Keratinocyte (primary cell): ENCODE data around the gene EBNA1BP2.

Experiments used
- CTCF ChIP-seq, 3 experiments: IDR thresholded peaks in 1 of 3; conservative IDR thresholded peaks in 1 of 3; optimal IDR thresholded peaks in 1 of 3; 2 replicates in 2 of 3; 3 replicates in 1 of 3; pipeline versions ENCODE3 to v1.5.1; 2011; ENCODE audit warnings: low read length in 3 of 3, mild to moderate bottlenecking in 3 of 3, moderate library complexity in 2 of 3, control low read depth in 1 of 3, inconsistent platforms in 1 of 3; ENCODE audit not compliant: insufficient read depth in 2 of 3; ENCODE audit errors: extremely low read depth in 1 of 3
- EZH2 ChIP-seq: IDR thresholded peaks from one replicate; pipeline ENCODE4 v1.6.1; 2012; ENCODE audit warnings: inconsistent platforms, mild to moderate bottlenecking, low read length, moderate library complexity

GRCh38 chr1:43156026-43156425 is 16.1 kb downstream of the EBNA1BP2 start:
- no peak for TF ChIP-seq CTCF (optimal IDR thresholded peaks at IDR 0.05 in 1 of 3, IDR thresholded peaks at IDR 0.05 in 1 of 3, conservative IDR thresholded peaks at IDR 0.05 in 1 of 3; ENCODE audit: extremely low read depth in 1 of 3, insufficient read depth in 2 of 3, low read length in 3 of 3)
- TF ChIP-seq EZH2 = no peak
